GM18868 (cell line): ENCODE results near the gene CENPF.
"Not testable (repeated sequence)": the region's sequence is repeated elsewhere in the genome, so short reads cannot be mapped to it uniquely, and the experiment has no call there.

ENCODE experiments used
- ATAC-seq: cut with Tn5 transposase; IDR thresholded peaks from one replicate; pipeline ENCODE4 v1.9.1; 2021; ENCODE audit warnings: mild to moderate bottlenecking, moderate library complexity; ENCODE audit not compliant: unreplicated experiment

Gene CENPF

DNA sequence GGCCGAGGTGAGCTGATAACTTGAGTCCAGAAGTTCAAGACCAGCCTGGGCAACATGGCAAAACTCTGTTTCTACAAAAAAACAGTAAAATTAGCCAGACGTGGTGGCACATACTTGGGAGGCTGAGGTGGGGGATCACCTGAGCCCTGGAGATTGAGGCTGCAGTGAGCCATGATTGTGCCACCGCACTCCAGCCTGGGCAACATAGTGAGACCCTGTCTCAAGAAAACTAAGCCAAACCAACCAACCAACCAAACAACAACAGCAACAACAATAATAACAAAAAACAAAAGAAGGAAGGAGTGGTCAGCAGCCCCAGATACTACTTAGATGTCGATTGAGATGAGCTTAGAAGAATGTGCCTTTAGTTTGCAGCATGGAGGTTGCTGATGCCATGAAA, 47.7 kb downstream of the CENPF start:
- no peak for ATAC-seq

DNA sequence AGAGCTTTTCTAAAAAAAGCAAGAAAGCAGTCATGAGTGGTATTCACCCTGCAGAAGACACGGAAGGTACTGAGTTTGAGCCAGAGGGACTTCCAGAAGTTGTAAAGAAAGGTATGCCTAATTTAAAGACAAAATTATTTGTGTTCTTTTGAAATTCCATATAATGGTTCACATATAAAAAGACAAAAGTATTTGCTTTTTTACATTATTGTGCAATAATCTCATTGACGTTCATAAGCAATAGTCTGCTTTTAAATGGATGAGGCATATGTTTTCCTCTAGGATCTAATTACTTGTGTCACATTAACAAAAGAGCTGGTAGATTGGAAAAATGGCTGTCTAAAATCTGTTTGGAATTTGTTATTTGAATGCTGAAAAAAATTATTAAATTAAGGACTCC, 54.3 kb downstream of the CENPF start:
- no peak for ATAC-seq

DNA sequence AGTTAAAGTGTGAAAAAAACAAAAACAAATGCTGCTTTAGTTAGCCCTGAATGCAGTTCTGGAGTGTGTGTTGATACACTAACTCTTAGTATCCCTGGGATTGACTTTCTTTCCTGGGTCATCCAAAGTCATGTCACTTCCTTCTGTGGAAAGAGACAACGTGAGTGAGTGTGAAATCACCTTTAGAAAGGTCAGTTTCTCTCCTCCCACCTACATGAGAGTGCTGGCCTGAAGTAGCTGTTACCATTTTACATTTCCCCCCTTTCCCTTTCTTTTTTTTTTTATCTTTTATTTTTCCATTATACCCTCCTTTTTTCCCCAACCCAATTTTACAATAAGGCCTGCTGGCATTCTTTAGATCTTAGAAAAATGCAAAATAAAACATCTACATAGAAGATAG, 55.2 kb downstream of the CENPF start:
- ATAC-seq: no peak

DNA sequence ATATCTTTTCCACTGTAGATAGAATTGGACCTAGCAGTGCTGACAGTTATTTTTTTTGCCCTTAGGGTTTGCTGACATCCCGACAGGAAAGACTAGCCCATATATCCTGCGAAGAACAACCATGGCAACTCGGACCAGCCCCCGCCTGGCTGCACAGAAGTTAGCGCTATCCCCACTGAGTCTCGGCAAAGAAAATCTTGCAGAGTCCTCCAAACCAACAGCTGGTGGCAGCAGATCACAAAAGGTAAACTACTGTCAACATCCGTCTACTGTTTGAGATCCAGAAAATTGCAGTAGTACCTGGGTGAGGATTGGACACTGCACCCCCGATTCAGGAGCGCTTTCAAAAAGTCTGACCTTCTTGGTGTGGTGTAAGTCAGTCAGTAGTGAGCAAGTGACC, 55.8 kb downstream of the CENPF start:
- no peak for ATAC-seq

DNA sequence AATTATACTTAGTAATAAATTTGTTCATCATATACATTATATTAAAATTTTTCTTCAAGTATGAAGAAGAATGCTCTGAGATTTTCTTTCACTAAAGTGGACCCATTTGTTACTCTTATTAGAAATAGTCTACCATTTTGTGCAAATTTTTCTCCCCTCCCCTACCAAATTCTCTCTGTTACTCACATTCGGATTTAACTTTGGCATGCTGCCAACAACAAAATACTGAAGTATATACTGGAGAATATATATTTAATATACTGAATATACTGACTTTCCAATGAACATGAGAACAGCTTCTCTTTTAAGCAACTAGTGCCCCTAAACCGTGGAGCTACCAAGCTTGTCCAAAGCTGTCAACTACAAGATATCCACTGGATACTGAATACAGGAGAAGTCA, 57.2 kb downstream of the CENPF start:
- no peak for ATAC-seq

DNA sequence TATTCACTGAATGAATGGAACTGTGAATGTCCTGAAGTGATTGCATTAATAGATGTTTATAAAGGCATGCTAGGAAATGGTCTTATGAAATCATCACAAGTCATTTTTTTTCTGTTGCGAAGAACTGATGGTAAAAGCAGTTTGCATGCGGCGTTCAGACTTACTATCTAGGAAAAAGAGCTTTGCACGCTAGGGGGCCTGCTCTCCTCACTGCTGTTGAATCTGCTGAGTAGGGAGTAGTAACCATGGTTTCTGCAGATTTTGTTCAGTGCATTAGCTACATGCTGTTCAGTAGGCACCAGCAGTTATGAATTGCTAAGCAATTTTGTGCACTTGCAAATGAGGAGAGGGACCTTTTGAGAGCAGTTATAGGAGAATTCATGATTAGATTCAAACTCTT, 57.9 kb downstream of the CENPF start:
- no peak for ATAC-seq

DNA sequence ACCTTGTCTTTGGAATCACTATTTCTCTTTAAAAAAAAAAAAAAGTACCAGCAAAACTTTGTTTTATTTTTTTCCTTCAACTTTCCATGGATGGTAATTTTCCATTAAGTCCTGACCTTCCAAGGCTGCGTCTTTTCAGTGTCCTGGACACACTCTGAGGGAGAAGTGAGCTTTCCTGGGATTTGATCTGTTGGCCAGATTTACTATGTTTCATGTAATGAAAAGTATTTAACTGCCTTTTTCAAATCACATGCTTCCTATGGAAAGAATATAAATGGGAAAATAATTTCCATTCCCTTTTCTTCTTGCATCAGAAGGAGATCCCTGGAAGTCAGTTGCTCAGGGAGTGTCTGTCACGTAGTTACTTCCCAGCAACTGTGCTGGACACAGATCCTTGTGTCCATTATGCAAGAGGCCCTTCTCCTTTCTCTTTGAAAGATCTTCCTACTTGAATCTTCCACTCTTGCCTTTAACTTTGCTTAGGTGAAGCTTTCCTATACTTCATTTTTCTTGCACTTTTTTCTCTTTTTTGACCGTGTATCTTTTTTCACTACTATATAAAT, 59.3 kb downstream of the CENPF start:
- no peak for ATAC-seq

DNA sequence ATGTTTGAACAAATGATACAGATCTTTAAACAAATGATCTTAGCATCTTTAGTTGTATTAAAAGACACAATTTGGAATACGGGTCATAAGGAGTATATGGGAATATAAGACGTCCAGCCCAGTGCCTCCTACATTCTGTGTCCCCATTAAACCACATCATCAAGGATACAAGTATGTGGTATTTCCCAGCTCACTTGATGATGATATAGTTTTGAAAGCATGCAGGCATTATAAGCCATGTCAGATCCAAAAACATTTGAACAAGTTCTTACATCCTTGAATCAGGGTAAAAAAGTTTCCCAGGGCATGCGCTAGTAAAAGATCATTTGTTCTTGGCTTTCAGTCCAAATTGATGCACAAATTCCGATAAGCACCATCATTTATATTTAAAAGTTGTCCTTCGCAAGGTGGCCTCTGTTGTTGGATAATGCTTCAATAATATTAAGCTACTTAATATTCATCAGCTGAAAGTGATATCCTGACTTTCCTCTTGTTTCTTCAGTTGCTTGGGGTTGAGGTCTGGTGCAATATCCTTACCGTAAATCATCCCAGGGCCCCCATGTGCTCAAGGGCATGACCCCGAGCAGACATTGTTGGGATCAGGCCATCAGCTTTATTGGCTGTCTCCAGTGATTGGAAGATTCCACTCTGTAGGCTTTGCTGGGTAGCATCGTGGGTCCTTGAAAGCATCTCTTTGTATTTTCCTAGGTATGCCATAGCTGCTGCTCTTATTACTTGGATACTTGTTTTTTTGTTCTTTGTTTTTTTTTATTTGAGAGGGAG, 61.8 kb downstream of the CENPF start:
- no peak for ATAC-seq

DNA sequence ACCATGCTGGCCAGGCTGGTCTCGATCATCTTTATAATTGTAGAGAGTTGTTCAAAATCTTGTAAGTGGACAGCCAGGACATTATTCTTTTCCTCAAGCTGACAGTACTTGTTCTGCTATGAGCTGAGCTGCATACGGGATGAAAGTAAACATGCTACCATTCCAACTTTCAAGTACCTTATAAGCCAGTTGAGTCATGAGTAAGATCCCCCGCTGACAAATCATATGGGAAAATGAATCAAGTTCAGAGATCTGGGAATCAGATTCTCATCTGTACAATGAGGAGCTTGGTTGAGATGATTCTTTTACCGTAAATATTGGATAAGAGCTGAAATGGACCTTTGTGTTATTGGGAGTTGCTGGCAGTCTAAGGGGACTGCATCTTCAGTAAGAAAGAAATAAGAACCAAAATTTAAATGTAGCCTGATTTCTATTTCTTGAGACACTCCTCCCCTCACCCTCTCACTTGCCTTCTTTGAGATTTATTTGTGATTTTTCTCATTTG, 62.7 kb downstream of the CENPF start:
- ATAC-seq: no peak

DNA sequence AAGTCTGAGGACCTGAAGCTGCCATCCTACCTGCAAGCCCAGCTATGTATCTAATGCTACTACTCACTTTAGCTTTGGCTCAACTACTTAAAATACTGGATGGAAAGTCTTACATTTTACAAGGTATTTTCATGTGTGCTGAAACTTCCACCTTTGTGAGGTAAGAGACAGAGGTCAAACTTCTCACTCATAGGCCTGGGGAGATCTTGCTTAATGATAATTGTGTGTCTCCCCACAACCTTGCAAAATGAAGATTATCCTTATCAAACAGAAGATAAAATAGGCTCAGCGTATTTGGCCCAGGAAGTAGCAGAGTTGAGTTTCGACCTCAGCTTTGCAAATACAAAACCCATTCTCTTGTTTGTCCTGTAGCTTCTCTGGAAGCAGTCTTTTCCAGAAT, 63.7 kb downstream of the CENPF start:
- no peak for ATAC-seq

DNA sequence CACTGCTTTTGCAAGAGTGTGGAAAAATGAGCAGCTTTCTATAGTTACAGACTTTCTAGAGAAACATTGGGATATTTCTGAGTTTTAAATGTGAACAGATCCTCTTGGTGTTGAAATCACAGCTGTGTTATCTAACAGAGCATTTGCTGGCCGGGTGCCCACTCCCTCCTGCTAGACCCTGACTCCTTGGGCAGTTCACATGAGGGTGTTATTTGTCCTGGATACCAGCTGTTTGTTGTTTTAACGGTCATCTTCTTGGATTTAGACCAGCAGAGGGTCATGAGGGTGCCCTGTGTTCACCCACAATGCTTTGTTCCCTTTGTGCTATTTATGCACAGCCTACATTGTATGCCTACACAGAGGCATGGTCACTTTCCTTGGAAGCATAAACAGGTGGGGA, 67.1 kb downstream of the CENPF start:
- ATAC-seq: no peak

DNA sequence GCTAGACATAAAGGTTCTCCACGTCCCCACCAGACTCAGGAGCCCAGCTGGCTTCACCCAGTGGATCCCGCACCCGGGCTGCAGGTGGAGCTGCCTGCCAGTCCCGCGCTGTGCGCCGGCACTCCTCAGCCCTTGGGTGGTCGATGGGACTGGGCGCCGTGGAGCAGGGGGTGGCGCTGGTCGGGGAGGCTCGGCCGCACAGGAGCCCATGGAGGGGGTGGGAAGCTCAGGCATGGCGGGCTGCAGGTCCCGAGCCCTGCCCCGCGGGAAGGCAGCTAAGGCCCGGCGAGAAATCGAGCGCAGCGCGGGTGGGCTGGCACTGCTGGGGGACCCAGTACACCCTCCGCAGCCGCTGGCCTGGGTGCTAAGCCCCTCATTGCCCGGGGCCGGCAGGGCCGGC, 70.0 kb downstream of the CENPF start:
- ATAC-seq: not testable (repeated sequence)

DNA sequence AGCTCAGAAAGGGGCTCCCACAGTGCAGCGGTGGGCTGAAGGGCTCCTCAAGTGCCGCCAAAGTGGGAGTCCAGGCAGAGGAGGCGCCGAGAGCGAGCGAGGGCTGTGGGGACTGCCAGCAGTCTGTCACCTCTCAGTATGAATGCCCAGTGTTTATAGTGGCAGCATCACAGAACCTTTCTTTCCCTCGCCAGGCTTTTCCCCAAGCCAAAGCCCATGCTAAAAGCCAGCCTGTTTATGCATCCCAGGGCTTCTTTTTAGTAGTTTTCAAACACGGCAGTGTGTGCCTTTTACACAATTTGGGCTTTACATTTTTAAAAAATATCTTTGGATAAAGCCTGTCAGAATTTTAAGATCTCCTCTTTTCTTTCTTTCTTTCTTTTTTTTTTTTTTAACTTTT, 70.6 kb downstream of the CENPF start:
- ATAC-seq: no peak

DNA sequence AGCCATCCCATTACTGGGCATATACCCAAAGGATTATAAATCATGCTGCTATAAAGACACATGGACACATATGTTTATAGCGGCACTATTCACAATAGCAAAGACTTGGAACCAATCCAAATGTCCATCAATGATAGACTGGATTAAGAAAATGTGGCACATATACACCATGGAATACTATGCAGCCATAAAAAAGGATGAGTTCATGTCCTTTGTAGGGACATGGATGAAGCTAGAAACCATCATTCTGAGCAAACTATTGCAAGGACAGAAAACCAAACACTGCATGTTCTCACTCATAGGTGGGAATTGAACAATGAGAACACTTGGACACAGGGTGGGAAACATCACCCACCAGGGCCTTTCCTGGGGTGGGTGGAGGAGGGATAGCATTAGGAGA, 72.5 kb downstream of the CENPF start:
- ATAC-seq: not testable (repeated sequence)

DNA sequence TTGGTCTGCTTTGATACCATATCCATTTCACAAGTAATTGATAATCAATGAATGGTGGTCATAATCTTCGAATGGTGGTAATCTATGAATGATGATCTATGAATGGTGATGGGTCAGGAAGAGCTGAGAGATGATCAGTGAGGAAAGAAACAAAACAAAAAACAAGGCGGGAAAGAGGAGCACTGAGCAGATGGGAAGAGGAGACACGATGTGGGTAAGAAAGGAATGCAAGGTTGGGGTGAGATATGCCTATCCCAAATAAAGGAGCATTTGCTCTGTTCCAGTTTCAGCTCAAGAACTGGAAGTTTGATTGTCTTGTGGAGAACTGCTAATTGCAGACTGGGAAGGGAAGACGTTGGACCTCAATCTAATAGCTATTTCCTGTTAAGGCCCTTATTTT, 73.8 kb downstream of the CENPF start:
- ATAC-seq: no peak

DNA sequence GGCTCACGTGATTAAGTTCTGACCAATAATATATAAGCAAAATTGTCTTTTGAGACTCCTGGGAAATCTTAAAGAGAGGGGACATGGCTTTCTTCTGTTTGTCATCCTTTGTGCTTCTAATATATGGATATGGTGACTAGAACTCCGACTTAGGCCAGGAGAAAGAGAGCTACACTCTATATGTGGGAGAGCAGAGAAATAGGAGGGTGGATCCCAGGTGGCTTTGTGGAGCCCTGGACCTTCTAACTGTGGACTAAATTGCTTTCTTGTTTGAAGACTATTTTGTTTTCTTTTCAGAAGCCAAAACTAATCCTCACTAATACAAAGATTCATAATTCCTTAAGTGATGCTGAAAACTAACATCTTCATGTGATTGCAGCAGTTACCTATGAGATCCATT, 75.0 kb downstream of the CENPF start:
- no peak for ATAC-seq

DNA sequence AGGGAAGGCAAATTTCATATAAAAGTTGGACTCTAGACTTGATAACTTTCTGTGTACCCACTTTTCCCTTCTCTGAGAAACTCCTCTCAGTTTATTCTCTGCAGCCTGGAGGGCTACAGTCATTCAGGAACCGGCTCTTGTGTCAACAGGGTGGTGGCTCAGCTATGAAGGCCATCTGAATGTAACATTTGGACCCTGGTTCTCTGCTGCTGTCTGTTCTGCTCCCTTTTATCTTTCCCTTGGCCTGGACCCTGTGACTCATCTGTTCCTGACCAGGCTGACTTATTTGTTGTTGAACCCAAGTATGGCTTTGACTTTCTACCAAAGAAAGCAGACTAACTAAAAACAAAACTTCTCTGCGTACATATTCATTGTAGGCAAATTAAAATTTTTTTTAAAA, 75.4 kb downstream of the CENPF start:
- ATAC-seq: no peak

DNA sequence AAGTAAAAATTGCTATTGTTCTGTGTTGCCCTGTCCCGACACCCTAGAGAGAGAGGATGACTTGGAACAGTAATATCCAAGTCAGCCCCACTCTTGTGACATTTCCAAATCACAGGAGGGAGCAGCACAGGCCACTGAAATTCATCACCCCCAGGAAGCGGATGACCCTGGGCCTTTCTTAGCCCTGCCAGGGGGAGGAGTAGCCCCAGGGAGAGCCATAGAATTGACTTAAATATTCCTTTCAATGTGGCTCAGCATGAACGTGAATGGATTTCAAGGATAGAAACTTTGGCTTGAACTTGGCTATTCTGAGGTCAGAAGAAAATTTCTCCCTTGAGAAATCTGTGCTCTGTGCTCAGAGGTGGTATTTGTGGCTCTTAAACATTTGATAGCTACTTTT, 80.6 kb downstream of the CENPF start:
- no peak for ATAC-seq

DNA sequence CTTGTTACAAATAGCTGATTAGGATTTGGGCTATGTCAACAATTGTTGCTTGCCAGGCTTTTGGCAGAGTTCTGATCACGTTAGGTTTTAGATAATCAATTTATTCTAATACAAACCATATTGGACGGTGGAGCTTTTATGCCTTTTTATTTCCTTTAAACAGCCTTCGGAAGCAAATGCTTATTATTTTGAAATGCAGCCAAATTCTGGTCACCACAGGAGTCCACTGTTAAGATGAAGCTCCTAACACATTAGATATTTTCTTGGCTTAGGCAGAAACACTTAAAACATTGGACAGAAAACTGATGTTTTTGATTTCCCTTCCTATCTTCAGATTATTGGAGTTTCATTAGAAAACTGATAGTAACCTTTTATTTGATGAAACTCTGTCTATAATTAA, 82.9 kb downstream of the CENPF start:
- ATAC-seq: no peak

DNA sequence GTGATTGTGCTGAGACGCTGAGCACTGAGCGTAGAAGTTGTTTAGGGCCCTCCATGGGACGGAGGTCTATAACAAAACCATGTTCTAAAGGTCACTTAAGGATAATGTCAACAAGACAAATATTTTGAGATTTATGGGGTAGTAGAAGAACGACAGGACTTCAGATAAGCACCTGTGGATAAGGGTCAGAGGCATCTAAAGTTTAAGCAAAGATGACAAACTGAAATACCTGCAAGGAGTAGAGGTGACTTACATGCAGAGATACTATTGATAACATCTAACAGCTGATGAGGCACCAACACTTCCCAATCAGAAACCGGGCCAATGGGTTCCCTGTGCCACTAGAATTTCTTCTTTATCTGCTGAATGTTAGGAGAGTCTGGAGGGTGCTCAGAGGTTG, 83.5 kb downstream of the CENPF start:
- ATAC-seq: no peak

DNA sequence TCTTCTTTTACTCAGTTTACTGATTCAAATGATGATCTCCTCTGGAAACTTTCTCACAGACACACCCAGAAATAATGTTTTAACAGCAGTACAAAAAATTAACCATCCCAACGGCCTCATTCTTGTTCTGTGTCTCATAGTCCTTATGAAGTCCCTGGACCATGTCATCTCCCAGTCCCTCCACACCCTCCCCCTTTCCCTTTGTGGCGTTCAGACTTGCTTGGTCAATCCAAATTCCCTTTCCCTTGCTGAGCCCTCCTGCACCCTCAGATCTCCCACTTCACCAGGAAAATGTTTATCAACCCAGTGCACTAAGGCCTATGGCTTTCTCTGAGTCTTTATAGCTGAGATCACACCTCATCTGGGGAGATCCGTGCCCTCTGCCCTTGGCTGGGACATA, 85.9 kb downstream of the CENPF start:
- no peak for ATAC-seq

DNA sequence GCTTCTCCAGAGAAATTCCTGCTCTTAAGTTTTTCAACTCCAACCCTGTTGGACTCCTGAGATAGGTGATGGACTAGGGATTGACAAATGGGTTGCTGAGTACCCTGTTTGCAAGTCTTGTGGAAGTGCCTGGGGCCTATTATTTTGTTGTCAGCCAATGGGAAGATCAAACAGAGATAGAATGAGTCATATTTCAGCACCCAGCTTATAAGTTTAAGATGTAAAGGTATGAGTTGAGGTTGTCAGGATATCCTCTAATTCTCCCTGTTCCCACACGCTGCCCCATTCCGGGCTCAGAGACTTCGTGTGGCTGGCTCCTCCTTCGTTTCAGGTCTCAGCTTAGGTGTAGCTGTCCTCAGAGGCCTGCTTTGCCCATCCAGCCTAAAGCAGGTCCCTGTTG, 91.8 kb downstream of the CENPF start:
- ATAC-seq: no peak

DNA sequence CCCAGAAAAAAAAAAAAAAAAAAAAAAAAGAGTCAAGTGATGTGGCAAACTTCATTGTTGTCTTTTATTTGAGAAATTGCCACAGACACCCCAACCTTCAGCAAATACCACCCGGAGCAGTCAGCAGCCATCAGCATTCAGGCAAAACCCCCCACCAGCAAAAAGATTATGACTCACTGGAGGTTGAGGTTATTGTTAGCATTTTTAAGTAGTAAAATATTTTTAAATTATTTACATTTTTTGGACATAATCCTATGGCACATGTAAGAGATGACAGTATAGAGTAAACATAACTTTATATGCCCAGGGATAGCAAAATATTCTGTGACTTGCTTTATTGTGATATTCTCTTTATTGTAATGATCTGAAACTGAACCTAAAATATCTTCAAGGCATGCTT, 95.6 kb downstream of the CENPF start:
- no peak for ATAC-seq
